IMR-90 (cell line): ENCODE results near the gene ETV4. TPM values are rescaled to one million over a fixed set of nuclear protein-coding genes. Genes with fewer than 3 reads are reported as not detected.

Experiments
- ATAC-seq: fragments of 200-7000 bp; cut with Tn5 transposase; 2 replicates; pipeline ENCODE4 v1.9.1; 2020; ENCODE audit warnings: low read depth, mild to moderate bottlenecking, moderate library complexity
- BruUV-seq: library from RNA; stranded (reverse); fragments of 400-500 nt; replicated peaks from 2 replicates; lab custom pipeline; 2021; lab: Mats Ljungman, UMichigan
- CTCF ChIA-PET: fragments of 300-600 bp; formaldehyde crosslinking; extraction: SDS; loops from one replicate; lab custom pipeline; 2021; ENCODE audit warnings: antibody characterized with exemption; lab: Yijun Ruan, JAX
- POLR2A ChIA-PET: fragments of 300-600 bp; sonication (Branson Sonifier 250); formaldehyde crosslinking; loops from one replicate; lab custom pipeline; 2022; ENCODE audit warnings: antibody characterized with exemption; ENCODE audit not compliant: unreplicated experiment; lab: Charles Lee
- DNase-seq: peaks from one replicate; pipeline ENCODE4 v3.0.0; 2013
- H2AFZ ChIP-seq: replicated peaks from 2 replicates; pipeline ENCODE3; 2013; ENCODE audit warnings: low read length, mild to moderate bottlenecking; ENCODE audit not compliant: poor library complexity
- H2AK5ac ChIP-seq: 2 replicates; pipeline ENCODE4 v1.6.1; 2013; ENCODE audit warnings: low read depth, low read length, inconsistent platforms
- H2AK9ac ChIP-seq: replicated peaks from 2 replicates; pipeline ENCODE3; 2013; ENCODE audit warnings: mild to moderate bottlenecking, low read depth, low read length, moderate library complexity; ENCODE audit not compliant: poor library complexity
- H2BK120ac ChIP-seq: 2 replicates; pipeline ENCODE4 v1.6.1; 2013; ENCODE audit warnings: low read depth, low read length, inconsistent platforms
- H2BK15ac ChIP-seq: 3 replicates; pipeline ENCODE4 v1.6.1; 2013; ENCODE audit warnings: low read depth, low read length, inconsistent platforms
- H2BK20ac ChIP-seq: 2 replicates; pipeline ENCODE4 v1.6.1; 2013; ENCODE audit warnings: low read depth, mild to moderate bottlenecking, inconsistent platforms, low read length, moderate library complexity
- H2BK5ac ChIP-seq: 2 replicates; pipeline ENCODE4 v1.6.1; 2013; ENCODE audit warnings: mild to moderate bottlenecking, low read depth, low read length, inconsistent platforms; ENCODE audit not compliant: poor library complexity, severe bottlenecking
- H3K14ac ChIP-seq: replicated peaks from 2 replicates; pipeline ENCODE4 v1.6.1; 2013; ENCODE audit warnings: low read depth, low read length, inconsistent platforms
- H3K18ac ChIP-seq: 2 replicates; pipeline ENCODE4 v1.6.1; 2013; ENCODE audit warnings: low read depth, low read length, control low read depth
- H3K23ac ChIP-seq: 2 replicates; pipeline ENCODE4 v1.6.1; 2013; ENCODE audit warnings: low read depth, low read length, inconsistent platforms
- H3K27ac ChIP-seq: 2 replicates; pipeline ENCODE4 v1.5.1; 2013; ENCODE audit warnings: mild to moderate bottlenecking, control low read depth, low read length; ENCODE audit not compliant: insufficient read depth
- H3K27me3 ChIP-seq: 2 replicates; pipeline ENCODE4 v1.6.1; 2013; ENCODE audit warnings: low read length; ENCODE audit not compliant: control insufficient read depth, insufficient read depth
- H3K36me3 ChIP-seq: 2 replicates; pipeline ENCODE4 v1.6.1; 2013; ENCODE audit warnings: low read length, mixed read lengths; ENCODE audit not compliant: control insufficient read depth, insufficient read depth
- H3K4ac ChIP-seq: 2 replicates; pipeline ENCODE4 v1.6.1; 2013; ENCODE audit warnings: low read depth, low read length, inconsistent platforms
- H3K4me1 ChIP-seq: 2 replicates; pipeline ENCODE4 v1.6.1; 2013; ENCODE audit warnings: low read length, mixed read lengths; ENCODE audit not compliant: control insufficient read depth, insufficient read depth
- H3K4me2 ChIP-seq: 2 replicates; pipeline ENCODE4 v1.6.1; 2013; ENCODE audit warnings: low read depth, mild to moderate bottlenecking, control low read depth, low read length, moderate library complexity
- H3K4me3 ChIP-seq: 2 replicates; pipeline ENCODE4 v1.5.1; 2013; ENCODE audit warnings: low read depth, mild to moderate bottlenecking, control low read depth, low read length, moderate library complexity; ENCODE audit not compliant: insufficient read depth
- H3K56ac ChIP-seq: 2 replicates; pipeline ENCODE4 v1.6.1; 2013; ENCODE audit warnings: low read length, inconsistent platforms; ENCODE audit not compliant: insufficient read depth; ENCODE audit errors: extremely low read depth
- H3K79me1 ChIP-seq, 2 experiments: 2 replicates each; pipeline ENCODE4 v1.6.1; 2013; ENCODE audit warnings: low read length in 2 of 2, inconsistent platforms in 1 of 2, low read depth in 1 of 2
- H3K9ac ChIP-seq: 2 replicates; pipeline ENCODE4 v1.6.1; 2013; ENCODE audit warnings: low read depth, low read length, control low read depth
- H3K9me1 ChIP-seq: 2 replicates; pipeline ENCODE4 v1.6.1; 2013; ENCODE audit warnings: low read length, inconsistent platforms; ENCODE audit not compliant: insufficient read depth
- H3K9me3 ChIP-seq: 2 replicates; pipeline ENCODE4 v1.6.1; 2013; ENCODE audit warnings: low read length; ENCODE audit not compliant: control insufficient read depth, insufficient read depth
- H4K20me1 ChIP-seq: 2 replicates; pipeline ENCODE4 v1.6.1; 2013; ENCODE audit warnings: low read length, inconsistent platforms; ENCODE audit not compliant: insufficient read depth
- H4K5ac ChIP-seq: 2 replicates; pipeline ENCODE4 v1.6.1; 2013; ENCODE audit warnings: mild to moderate bottlenecking, low read depth, low read length, control low read depth
- H4K8ac ChIP-seq, 2 experiments: 2 replicates each; pipeline ENCODE4 v1.6.1; 2013; ENCODE audit warnings: low read depth in 2 of 2, low read length in 2 of 2, control low read depth in 1 of 2, inconsistent platforms in 1 of 2
- H4K91ac ChIP-seq: 2 replicates; pipeline ENCODE4 v1.6.1; 2013; ENCODE audit warnings: low read depth, low read length, inconsistent platforms; ENCODE audit not compliant: insufficient read depth
- FOS ChIP-seq: fragments of 150-350 bp; IDR thresholded peaks from 2 replicates; pipeline ENCODE4 v1.6.1; 2016; ENCODE audit warnings: low read depth, low read length
- RCOR1 ChIP-seq: IDR thresholded peaks from 2 replicates; pipeline ENCODE4 v1.6.1; 2012; ENCODE audit warnings: mild to moderate bottlenecking, low read length, improper control_type of control experiment; ENCODE audit not compliant: insufficient replicate concordance
- RFX5 ChIP-seq: IDR thresholded peaks from 2 replicates; pipeline ENCODE4 v1.8.0; 2012; ENCODE audit warnings: low read depth, mild to moderate bottlenecking, low read length, moderate library complexity
- WGBS, 2 experiments: methylation state at CpG; one replicate each; pipeline versions ENCODE4 v1.1.5 to v1.1.7; 2013; ENCODE audit warnings: missing lambda C conversion rate in 2 of 2; ENCODE audit not compliant: insufficient read length in 1 of 2; ENCODE audit errors: extremely low coverage in 2 of 2; 5-methylcytosine and 5-hydroxymethylcytosine counted together
- dilution Hi-C: fragments of 300-500 bp; cut with HindIII; formaldehyde crosslinking; loops from one replicate; pipeline ENCODE4 v1.14.3; 2018; ENCODE audit warnings: low sequenced_read_pairs; ENCODE audit not compliant: unreplicated experiment
- in situ Hi-C: fragments of 300-500 bp; cut with MboI; formaldehyde crosslinking; loops from 3 replicates; pipeline ENCODE4 v1.14.3; 2019; ENCODE audit warnings: low sequenced_read_pairs, inconsistent platforms, mixed read lengths
- intact Hi-C: fragments of 100-400 bp; cut with micrococcal nuclease; formaldehyde crosslinking; loops from 2 replicates; pipeline ENCODE4 v1.10.0; 2022
- polyA plus RNA-seq, 3 experiments: library from polyadenylated mRNA; depleted of rRNA; stranded (reverse); fragments of >200 nt; gene quantifications; 2 replicates each; pipeline ENCODE4 v1.2.3, GENCODE V29; 2012; ENCODE audit warnings: low replicate concordance in 1 of 3
- total RNA-seq: library from RNA; depleted of rRNA; stranded (reverse); fragments of >200 nt; gene quantifications from 2 replicates; pipeline ENCODE4 v1.2.3, GENCODE V29; 2012
- TF ChIP-seq, protein P1 (sequence below): conservative IDR thresholded peaks from 2 replicates; pipeline ENCODE4 v1.5.1; 2012; ENCODE audit warnings: mild to moderate bottlenecking, low read depth, low read length, improper control_type of control experiment

The ETV4 gene
- total and polyA plus RNA-seq, 2 of the 4 experiments (the other 2 are of a cell fraction) = 4.3 to 13.2 TPM

- in situ Hi-C loops = no loop called here
- no peak for TF ChIP-seq FOS
- TF ChIP-seq, protein P1, sequence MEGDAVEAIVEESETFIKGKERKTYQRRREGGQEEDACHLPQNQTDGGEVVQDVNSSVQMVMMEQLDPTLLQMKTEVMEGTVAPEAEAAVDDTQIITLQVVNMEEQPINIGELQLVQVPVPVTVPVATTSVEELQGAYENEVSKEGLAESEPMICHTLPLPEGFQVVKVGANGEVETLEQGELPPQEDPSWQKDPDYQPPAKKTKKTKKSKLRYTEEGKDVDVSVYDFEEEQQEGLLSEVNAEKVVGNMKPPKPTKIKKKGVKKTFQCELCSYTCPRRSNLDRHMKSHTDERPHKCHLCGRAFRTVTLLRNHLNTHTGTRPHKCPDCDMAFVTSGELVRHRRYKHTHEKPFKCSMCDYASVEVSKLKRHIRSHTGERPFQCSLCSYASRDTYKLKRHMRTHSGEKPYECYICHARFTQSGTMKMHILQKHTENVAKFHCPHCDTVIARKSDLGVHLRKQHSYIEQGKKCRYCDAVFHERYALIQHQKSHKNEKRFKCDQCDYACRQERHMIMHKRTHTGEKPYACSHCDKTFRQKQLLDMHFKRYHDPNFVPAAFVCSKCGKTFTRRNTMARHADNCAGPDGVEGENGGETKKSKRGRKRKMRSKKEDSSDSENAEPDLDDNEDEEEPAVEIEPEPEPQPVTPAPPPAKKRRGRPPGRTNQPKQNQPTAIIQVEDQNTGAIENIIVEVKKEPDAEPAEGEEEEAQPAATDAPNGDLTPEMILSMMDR = no peak
- no peak for TF ChIP-seq RFX5
- no peak for TF ChIP-seq RCOR1
- ATAC-seq (no peak), DNase-seq (no peak)
- H3K79me1 ChIP-seq = peaks cover 0 to 46% of the 10 kb centered on the region in 2 experiments; a peak in 2 of 4 replicates
- H4K91ac ChIP-seq = no peak overlapping the region
- dilution Hi-C loops = no loop called here
- H2AK5ac ChIP-seq = no peak overlapping the region
- no peak overlapping the region for H3K14ac ChIP-seq
- H4K5ac ChIP-seq = no peak overlapping the region
- no peaks in the 10 kb centered on the region for H3K9me3 ChIP-seq
- ChIA-PET CTCF (interaction anchor here (1.2 kb wide), 1 partner anchor 44 kb away, joined by 4 read pairs; no protein-coding TSS in a partner anchor), POLR2A (no interaction called here)
- H3K27ac ChIP-seq = no peak overlapping the region
- BruUV-seq = no TSS peak
- H3K4ac ChIP-seq = no peak overlapping the region
- WGBS, 2 experiments = 77% methylated on average over 3 of the region's 7 CpGs; no CpG with 5 or more reads in 1 of the 2 experiments
- no peak overlapping the region for H3K56ac ChIP-seq
- no peak overlapping the region for H2AK9ac ChIP-seq
- H3K9me1 ChIP-seq = peaks cover 24% of the 10 kb centered on the region
- no peak overlapping the region for H3K4me2 ChIP-seq
- H3K36me3 ChIP-seq = peaks cover 43% of the 10 kb centered on the region
- H3K23ac ChIP-seq = no peak overlapping the region
- no peak overlapping the region for H2BK120ac ChIP-seq
- H2BK15ac ChIP-seq = no peak overlapping the region
- intact Hi-C loops = no loop called here
- no peak overlapping the region for H2AFZ ChIP-seq
- H3K9ac ChIP-seq = no peak overlapping the region
- H3K27me3 ChIP-seq = no peaks in the 10 kb centered on the region
- no peak overlapping the region for H4K8ac ChIP-seq
- H4K20me1 ChIP-seq = no peaks in the 10 kb centered on the region
- no peak overlapping the region for H3K18ac ChIP-seq
- H3K4me1 ChIP-seq = peaks cover 19% of the 10 kb centered on the region
- no peak overlapping the region for H2BK20ac ChIP-seq
- no peak overlapping the region for H3K4me3 ChIP-seq
- no peak overlapping the region for H2BK5ac ChIP-seq
These were observed 19.1 kb downstream of the ETV4 start for GRCh38 chr17:43526886-43527648.
